HG02678 (cell line): ENCODE results near the gene GP5.

Source experiments
- ATAC-seq: cut with Tn5 transposase; IDR thresholded peaks from one replicate; pipeline ENCODE4 v1.9.1; 2021; ENCODE audit warnings: mild to moderate bottlenecking, moderate library complexity; ENCODE audit not compliant: unreplicated experiment

The GP5 gene, protein sequence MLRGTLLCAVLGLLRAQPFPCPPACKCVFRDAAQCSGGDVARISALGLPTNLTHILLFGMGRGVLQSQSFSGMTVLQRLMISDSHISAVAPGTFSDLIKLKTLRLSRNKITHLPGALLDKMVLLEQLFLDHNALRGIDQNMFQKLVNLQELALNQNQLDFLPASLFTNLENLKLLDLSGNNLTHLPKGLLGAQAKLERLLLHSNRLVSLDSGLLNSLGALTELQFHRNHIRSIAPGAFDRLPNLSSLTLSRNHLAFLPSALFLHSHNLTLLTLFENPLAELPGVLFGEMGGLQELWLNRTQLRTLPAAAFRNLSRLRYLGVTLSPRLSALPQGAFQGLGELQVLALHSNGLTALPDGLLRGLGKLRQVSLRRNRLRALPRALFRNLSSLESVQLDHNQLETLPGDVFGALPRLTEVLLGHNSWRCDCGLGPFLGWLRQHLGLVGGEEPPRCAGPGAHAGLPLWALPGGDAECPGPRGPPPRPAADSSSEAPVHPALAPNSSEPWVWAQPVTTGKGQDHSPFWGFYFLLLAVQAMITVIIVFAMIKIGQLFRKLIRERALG

DNA sequence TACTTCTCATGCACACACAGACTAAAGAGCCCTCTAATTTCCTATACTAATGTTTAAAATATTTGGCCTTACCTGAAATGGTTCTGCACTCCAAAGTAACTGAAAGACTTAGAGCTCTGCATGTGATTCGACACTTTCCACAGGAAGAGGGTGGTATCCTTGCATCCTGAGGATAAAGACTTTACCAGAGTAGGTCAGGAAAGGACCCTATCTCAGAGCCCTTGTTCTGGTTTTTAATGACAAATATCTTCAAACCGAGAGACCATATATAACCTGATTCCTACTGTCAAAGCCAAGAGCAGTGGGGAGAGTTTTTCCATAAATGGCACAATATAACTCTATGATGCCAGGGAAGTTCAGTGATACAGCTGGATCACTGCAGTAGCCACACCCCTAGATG, at the start of gene GP5:
Gene GP5, minus strand, starts transcription at position 101 of the 400 bp plus-strand sequence. CDS start 984 bp downstream, outside the sequence.
- no peak for ATAC-seq

DNA sequence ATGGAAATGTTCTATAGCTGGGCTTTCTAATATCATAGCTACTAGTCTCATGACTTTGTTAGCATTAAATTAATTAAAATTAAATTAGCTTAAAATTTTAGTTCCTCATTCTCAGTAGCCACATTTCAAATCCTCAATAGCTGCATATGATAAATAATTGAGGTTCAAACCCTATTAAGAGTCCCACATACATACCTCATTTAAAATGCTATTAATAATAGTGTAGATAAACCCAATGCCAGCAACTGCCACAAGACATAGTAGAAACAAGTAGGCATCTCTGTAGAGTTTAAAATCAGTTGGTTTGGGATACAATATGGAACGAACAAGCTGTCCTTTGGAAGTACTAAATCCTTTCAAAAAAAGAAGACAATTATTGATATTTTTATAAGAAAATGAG, 48.6 kb upstream of the GP5 start:
- ATAC-seq: no peak

DNA sequence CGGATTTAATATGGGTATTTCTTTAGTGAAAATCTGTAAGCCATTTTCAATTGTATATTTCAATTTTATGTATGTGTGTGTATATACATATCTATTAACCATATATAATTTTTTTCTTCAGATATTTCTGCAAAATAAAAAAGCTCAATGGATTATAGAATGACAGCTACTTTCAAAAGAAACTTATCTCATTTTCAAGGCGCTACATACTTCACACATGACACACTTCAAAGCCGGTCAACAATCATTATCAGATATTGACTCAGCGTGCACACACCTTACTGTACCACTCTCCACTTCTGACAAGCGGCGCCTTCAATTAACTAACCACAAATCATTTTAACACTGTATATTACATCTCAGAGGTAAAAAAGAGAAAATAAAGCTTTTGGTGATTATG, 48.1 kb upstream of the GP5 start:
- ATAC-seq: no peak

DNA sequence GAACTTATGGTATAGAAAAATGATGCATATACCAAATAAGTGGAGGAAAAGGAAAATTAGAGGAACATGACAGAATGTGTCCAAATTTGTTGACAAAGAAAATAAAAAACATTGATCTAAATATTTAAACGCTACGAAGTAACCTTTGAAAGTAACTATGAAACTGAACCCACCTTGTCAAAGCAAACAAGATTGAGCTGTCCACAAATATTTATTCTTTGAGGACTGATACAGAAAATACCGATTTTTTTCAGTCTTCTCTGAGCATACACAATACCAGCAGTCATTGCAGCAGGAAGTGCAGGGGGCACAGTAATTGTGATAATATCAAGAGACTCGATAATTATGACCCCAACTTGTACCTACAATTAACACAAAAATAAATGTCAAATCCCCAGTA, 47.7 kb upstream of the GP5 start:
- ATAC-seq: no peak

DNA sequence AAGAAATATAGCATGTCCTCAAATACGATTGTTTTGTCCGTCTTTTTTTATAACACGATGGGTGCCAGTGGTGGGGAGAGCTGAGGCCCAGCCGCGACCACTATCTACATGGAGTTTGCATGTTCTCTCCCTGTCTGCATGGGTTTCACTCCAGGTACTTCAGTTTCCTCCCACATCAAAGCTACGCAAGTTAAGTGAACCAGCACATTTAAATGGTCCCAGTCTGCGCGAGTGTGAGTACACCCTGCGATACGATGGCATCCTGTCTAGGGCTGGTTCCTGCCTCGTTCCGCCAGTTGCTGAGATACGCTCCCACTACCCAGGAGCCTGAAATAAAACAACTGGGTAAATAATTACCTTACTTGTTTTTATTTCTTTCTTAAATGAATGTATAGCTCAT, 47.1 kb upstream of the GP5 start:
- no peak for ATAC-seq

DNA sequence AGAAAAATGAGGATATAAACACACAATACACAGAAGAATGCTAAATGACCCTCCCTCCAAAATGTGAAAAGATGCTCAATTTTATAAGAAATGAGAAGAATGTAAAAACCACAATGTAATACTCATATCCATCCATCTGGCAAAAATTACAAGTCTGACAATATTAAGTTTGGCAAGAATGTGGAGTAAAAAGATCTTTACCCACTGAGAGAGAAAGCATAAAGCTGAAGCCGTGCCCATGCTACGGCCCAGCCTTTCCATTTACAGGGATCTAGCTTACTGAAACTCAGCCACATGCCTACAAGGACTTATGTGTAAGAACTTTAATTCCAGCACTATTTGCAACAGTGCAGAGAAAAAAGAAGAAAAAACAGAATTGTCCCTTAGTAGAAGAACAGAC, 44.8 kb upstream of the GP5 start:
- no peak for ATAC-seq

DNA sequence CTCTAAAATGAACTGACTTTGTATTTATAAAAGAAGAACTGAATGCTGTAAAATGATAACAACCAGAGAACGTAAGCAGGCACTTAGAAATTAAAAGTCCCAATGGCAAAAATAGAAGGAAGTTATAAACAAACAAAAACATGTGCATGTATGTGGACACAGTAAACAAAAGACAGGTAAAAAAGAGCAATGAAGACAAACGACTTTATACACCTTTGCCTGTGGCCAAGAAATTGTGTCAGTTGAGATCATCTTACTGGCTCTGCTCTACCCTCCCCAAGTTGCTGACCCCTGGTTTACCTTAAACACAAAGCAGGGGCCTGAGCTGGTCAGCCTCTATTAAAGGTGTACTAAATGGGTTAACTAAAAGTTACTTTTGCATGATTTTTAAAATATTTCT, 41.7 kb upstream of the GP5 start:
- no peak for ATAC-seq

DNA sequence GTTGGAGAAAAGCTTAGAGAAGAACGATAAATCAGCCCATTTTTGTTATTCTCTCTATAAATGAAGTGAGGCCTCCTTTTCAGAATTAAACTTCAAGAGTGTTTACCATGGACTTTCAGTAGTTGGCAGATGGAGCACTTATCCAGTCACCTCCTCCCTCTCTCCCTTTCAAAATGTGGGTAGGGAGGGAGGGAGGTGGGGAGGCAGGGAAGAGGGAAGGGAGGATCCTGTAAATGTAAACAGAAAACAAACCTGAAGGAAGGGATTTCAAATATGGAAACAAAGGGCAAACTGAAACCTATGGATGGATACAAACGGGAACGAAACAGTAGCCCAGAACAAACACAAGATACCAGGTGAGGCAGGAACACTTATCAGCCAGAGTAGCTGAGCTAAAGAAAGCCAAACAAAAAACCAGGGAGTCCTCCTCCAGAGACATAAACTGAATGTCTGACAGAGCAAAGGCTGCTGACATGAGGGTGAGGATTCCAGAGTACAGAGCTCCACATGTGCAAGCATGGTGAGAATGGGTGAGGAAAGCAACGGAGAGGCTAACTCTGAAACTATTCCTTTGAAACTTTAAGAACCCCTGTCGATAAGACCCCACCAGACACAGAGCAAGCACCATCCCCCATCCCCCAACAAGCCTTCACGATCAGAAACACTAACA, 41.0 kb upstream of the GP5 start:
- no peak for ATAC-seq

DNA sequence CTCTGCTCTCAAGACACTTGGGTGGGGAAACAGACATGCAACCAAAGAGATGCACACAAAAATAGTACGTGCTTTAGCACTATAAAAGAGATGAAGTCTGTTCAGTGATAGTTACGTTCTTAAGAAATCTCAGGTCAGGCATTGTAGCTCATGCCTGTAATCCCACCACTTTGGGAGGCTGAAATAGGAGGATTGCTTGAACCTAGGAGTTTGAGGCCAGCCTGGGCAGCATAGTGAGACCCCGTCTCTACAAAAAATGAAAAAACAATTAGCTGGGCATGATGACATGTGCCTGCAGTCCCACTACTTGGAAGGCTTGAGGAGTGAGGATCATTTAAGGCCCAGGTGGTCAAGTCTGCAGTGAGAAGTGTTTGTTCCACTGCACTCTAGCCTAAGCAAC, 35.4 kb upstream of the GP5 start:
- no peak for ATAC-seq

DNA sequence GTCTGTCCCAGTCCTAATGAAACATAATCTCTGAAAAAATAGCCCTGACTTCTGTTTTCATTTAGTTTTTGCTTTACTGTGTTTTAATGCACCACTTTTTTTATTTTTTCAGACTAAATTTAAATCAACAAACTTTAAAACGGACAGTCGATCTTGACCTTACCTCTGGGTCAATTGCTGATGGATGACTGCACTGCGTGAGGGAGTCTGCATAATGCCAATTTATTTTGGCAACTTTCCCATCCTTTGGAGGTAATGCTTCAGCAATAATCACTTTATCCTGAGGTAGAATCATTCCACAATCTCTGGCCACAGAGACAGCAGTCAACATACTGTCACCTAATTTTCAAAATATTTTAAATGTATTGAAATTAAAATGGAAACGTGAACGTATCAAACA, 32.5 kb upstream of the GP5 start:
- no peak for ATAC-seq

DNA sequence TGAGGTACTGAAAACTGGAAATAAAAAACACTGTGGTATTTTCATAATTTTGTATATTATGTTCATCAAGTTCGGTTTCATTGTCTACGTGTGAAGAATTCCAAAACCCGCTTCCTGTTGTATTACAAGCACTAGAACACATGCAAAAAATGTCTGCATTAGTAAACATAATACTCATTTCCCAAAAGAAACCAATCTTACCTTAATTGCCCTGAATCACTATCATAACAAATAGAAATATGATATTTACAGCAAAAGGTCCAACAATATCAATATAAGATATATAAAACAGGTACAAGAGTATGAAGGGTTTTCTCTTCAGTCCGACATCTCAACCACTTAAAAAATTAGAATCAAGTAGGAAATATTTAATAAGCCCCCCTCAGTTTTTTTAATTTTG, 26.3 kb upstream of the GP5 start:
- no peak for ATAC-seq

DNA sequence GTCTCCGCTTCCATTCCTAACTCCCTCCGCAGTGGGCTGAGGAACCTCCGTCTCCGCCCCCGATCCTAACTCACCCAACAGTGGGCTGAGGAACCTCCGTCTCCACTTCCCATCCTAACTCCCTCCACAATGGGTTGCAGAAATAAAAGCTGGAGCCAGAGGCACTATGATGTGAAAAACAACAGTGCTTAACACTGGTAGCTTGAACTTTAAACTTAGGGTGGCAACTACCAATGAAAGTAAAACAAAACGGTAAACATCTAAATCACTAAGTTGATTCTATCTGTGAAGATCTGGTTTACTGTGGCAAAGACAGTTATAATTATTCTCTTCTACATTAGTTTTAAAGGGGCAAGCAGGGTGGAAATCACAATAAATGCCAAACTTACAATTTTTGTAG, 25.9 kb upstream of the GP5 start:
- ATAC-seq: no peak

DNA sequence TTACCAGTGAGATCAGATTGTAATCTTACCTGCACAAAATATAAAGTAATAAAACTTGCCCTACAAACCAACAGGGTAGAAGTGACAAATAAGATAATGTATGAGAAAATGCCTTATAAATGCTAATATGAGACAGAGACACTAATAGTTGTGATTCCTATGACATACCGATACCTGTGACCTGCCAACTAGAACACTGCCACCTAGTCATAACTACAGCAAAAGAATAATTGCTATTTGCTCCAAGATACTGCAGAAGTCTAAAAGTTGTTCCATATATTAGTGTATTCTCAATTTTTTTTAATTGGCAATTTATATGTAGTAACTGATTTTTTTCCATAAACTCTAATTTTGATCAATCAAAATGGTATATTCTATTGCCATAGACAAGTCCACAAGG, 25.3 kb upstream of the GP5 start:
- no peak for ATAC-seq

DNA sequence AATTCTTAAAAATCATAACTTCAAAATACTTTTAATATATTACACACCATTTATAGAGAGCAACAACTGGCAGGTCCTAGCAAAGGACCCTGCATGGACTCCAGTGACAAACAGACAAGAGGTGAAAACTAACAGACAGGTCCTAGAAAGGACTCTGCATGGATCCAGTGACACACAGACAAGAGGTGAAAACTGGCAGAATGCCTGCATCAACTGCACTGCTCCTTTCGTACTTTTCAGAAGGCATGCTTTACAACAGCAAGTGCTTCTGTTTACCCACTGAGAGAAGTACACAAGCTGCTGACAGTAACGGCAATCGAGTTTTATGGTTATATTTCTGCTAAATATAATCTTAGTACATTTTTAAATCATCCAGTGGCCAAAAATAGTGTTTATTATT, 24.3 kb upstream of the GP5 start:
- no peak for ATAC-seq

DNA sequence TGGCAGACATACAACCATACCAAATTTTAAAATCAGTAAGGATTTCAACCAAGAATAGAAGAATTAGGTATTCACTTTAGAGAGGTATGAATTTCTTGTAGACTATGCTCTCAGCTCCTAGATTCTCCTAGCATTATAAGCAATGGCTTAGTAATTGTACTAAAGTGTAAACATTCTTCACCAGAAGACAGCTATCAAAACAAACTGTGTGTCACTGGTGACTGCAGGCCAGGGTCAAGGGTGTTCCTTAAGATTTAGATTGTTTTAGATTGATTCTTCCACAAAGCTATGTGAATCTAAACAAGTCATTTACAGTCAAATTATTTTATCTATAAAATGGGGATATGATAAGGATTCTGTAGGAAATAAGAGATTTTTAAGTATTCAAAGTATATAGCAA, 23.1 kb upstream of the GP5 start:
- no peak for ATAC-seq

DNA sequence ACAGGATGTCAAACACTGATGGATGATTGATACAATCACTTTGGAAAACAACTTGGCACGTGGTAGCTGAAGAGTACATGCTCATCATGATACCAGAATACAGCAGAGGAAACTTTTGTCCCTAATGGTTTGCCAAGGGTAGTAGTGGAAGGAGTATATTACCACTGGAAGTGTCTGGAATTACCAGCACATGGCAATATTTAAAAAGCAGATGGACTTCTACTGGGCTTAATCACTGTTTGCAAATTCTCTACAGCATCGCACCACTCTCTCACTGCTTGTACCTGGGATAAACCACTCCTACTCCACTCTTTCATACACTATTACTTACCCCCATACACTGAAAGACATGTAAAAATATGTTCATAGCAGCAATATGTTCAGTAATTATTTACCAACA, 19.6 kb upstream of the GP5 start:
- no peak for ATAC-seq

DNA sequence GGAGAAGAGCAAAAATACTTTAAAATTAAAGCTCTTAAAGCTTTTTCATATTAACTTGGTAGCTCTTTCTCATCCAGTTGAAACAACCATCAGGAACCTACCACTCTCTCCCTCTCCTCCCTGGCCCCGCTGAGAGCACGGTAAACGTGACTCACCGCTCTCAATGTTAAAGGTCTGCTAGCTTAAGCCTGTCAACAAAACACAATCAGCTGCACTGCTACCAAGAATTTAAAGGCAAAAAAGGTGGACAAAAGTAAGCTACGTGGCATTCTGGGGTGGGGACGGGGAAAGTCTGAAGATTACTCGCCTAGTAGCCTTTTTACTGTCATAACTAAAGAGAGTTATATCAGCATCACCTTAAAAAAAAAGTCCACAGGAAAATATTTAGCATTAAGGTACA, 8.4 kb upstream of the GP5 start:
- ATAC-seq: no peak

DNA sequence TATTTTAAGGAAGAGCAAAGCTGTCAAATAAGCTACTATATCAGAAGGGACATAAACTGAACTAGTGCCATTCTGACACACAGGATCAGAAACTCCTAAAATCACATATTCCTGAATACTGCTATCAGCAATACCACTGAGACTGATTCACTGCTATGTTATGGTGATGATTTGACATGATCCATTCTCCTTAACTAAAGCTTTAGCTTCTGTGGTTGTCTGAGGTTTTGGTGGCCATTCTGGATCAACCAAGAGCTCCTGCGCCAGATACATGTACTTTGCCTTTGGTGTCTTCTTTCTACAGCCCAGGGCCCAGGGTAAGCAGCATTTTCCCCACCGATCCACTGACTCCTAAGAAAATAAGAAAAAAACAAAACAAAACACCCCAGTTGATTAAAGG, 6.7 kb upstream of the GP5 start:
- ATAC-seq: no peak

DNA sequence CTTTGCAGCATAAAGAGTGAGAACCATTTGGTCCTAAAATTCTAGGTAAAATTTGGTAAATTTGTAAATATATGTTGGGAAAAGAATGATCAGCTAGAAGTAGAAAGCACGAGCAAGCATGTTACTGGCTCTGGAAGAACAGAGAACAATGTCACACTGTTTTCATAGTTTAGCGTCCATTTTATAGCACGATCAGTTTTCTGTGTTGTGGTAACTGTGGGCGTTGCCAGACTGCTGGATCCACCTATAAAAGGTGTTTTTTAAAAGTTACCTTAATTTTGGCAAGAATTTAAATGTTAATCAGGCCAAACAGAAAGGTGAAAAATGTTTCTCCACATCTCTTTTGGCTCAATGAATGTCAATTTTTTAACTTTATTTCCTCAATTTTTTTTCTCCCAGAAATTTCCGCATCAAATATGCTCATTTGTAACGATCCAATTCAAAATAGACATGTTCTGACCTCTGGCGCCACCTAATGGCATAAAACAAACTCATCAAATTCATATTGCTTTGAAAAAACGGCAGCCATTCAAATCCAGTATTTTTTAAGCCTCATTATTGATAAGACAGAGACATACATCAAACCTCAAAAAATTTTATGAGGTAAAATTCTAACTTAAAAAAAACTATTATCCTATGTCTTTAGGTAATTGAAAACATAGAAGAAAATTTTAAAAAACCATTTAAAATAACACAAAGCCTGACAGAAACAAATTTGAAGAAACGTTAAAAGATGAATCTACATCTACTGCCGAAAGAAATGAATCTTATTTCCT, 5.5 kb upstream of the GP5 start:
- ATAC-seq: no peak

DNA sequence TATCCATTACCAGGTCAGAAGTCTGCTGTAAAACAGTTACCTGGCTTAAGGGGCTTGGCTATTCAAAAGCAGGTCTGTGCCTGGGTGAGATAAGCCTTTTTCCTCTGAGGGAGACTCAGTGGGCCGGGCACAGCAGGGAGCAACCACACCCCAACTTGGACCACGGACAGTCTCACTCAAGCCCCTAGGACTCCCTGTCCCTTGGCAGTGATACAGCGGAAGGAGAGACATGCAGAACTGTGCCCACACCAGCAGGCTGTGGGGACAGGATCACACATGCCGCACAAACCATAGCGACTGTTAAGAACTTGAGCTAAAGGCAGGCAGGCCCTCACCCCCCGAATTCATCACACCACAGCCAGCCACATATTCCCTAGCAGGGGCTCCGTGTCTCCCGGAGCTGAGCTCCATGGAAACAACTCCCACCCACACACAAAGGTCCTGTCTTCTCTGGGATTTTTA, 2.8 kb upstream of the GP5 start:
- ATAC-seq: no peak

DNA sequence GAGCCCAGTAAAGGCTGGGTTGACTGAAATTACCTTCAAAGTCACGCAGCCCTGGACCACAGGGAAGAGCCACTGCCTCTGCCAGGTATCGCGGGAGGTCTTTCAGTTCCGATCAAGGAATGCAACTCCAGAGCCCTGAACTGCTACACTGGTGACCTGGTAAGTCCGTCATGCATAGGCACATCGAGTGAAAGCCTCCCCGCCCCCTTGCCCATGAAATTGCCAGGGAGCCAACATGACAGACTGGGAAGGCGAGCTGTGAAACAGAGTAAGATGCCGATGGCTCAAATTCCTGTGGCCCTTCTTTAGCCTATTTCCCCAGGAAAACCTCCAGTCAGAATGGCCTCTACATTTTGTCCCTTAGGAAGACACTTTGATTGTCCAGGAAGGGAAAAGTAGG, 2.3 kb upstream of the GP5 start:
- no peak for ATAC-seq
